ENCODE data around the gene HBM.
"Not testable (repeated sequence)": the region's sequence is repeated elsewhere in the genome, so short reads cannot be mapped to it uniquely, and the experiment has no call there.

HBM gene

DNA sequence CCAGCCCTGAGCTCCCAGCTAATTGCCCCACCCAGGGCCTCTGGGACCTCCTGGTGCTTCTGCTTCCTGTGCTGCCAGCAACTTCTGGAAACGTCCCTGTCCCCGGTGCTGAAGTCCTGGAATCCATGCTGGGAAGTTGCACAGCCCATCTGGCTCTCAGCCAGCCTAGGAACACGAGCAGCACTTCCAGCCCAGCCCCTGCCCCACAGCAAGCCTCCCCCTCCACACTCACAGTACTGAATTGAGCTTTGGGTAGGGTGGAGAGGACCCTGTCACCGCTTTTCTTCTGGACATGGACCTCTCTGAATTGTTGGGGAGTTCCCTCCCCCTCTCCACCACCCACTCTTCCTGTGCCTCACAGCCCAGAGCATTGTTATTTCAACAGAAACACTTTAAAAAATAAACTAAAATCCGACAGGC lies 4.3 kb downstream of the HBM start:
- not testable (repeated sequence) for DNase-seq

DNA sequence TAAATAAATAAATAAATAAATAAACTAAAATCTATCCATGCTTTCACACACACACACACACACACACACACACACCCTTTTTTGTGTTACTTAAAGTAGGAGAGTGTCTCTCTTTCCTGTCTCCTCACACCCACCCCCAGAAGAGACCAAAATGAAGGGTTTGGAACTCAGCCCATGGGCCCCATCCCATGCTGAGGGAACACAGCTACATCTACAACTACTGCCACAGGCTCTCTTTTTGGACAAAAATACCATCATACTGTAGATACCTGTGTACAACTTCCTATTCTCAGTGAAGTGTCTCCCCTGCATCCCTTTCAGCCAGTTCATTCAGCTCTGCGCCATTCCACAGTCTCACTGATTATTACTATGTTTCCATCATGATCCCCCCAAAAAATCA lies 5.0 kb downstream of the HBM start:
- no peak for DNase-seq

DNA sequence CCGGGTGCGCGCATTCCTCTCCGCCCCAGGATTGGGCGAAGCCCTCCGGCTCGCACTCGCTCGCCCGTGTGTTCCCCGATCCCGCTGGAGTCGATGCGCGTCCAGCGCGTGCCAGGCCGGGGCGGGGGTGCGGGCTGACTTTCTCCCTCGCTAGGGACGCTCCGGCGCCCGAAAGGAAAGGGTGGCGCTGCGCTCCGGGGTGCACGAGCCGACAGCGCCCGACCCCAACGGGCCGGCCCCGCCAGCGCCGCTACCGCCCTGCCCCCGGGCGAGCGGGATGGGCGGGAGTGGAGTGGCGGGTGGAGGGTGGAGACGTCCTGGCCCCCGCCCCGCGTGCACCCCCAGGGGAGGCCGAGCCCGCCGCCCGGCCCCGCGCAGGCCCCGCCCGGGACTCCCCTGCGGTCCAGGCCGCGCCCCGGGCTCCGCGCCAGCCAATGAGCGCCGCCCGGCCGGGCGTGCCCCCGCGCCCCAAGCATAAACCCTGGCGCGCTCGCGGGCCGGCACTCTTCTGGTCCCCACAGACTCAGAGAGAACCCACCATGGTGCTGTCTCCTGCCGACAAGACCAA lies 6.7 kb downstream of the HBM start, which contains the start of gene HBA2:
Gene HBA2, plus strand, starts transcription at position 503 of the 568 bp plus-strand sequence. Its CDS starts 37 bp downstream, at position 540.
- not testable (repeated sequence) for DNase-seq

DNA sequence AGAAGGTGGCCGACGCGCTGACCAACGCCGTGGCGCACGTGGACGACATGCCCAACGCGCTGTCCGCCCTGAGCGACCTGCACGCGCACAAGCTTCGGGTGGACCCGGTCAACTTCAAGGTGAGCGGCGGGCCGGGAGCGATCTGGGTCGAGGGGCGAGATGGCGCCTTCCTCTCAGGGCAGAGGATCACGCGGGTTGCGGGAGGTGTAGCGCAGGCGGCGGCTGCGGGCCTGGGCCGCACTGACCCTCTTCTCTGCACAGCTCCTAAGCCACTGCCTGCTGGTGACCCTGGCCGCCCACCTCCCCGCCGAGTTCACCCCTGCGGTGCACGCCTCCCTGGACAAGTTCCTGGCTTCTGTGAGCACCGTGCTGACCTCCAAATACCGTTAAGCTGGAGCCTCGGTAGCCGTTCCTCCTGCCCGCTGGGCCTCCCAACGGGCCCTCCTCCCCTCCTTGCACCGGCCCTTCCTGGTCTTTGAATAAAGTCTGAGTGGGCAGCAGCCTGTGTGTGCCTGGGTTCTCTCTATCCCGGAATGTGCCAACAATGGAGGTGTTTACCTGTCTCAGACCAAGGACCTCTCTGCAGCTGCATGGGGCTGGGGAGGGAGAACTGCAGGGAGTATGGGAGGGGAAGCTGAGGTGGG lies 7.6 kb downstream of the HBM start:
- DNase-seq = not testable (repeated sequence)

DNA sequence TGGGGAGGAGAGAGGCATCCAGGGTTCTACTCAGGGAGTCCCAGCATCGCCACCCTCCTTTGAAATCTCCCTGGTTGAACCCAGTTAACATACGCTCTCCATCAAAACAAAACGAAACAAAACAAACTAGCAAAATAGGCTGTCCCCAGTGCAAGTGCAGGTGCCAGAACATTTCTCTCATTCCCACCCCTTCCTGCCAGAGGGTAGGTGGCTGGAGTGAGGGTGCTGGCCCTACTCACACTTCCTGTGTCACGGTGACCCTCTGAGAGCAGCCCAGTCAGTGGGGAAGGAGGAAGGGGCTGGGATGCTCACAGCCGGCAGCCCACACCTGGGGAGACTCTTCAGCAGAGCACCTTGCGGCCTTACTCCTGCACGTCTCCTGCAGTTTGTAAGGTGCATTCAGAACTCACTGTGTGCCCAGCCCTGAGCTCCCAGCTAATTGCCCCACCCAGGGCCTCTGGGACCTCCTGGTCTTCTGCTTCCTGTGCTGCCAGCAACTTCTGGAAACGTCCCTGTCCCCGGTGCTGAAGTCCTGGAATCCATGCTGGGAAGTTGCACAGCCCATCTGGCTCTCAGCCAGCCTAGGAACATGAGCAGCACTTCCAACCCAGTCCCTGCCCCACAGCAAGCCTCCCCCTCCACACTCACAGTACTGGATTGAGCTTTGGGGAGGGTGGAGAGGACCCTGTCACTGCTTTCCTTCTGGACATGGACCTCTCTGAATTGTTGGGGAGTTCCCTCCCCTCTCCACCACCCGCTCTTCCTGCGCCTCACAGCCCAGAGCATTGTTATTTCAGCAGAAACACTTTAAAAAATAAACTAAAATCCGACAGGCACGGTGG lies 8.4 kb downstream of the HBM start:
- DNase-seq = not testable (repeated sequence)

DNA sequence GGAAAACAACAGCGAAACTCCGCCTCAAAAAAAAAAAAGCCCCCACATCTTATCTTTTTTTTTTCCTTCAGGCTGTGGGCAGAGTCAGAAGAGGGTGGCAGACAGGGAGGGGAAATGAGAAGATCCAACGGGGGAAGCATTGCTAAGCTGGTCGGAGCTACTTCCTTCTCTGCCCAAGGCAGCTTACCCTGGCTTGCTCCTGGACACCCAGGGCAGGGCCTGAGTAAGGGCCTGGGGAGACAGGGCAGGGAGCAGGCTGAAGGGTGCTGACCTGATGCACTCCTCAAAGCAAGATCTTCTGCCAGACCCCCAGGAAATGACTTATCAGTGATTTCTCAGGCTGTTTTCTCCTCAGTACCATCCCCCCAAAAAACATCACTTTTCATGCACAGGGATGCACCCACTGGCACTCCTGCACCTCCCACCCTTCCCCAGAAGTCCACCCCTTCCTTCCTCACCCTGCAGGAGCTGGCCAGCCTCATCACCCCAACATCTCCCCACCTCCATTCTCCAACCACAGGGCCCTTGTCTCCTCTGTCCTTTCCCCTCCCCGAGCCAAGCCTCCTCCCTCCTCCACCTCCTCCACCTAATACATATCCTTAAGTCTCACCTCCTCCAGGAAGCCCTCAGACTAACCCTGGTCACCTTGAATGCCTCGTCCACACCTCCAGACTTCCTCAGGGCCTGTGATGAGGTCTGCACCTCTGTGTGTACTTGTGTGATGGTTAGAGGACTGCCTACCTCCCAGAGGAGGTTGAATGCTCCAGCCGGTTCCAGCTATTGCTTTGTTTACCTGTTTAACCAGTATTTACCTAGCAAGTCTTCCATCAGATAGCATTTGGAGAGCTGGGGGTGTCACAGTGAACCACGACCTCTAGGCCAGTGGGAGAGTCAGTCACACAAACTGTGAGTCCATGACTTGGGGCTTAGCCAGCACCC lies 9.5 kb downstream of the HBM start:
- DNase-seq = no peak

DNA sequence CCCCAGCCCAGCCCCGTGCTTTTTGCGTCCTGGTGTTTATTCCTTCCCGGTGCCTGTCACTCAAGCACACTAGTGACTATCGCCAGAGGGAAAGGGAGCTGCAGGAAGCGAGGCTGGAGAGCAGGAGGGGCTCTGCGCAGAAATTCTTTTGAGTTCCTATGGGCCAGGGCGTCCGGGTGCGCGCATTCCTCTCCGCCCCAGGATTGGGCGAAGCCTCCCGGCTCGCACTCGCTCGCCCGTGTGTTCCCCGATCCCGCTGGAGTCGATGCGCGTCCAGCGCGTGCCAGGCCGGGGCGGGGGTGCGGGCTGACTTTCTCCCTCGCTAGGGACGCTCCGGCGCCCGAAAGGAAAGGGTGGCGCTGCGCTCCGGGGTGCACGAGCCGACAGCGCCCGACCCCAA lies 10.2 kb downstream of the HBM start:
- DNase-seq = not testable (repeated sequence)

DNA sequence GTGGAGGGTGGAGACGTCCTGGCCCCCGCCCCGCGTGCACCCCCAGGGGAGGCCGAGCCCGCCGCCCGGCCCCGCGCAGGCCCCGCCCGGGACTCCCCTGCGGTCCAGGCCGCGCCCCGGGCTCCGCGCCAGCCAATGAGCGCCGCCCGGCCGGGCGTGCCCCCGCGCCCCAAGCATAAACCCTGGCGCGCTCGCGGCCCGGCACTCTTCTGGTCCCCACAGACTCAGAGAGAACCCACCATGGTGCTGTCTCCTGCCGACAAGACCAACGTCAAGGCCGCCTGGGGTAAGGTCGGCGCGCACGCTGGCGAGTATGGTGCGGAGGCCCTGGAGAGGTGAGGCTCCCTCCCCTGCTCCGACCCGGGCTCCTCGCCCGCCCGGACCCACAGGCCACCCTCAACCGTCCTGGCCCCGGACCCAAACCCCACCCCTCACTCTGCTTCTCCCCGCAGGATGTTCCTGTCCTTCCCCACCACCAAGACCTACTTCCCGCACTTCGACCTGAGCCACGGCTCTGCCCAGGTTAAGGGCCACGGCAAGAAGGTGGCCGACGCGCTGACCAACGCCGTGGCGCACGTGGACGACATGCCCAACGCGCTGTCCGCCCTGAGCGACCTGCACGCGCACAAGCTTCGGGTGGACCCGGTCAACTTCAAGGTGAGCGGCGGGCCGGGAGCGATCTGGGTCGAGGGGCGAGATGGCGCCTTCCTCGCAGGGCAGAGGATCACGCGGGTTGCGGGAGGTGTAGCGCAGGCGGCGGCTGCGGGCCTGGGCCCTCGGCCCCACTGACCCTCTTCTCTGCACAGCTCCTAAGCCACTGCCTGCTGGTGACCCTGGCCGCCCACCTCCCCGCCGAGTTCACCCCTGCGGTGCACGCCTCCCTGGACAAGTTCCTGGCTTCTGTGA lies 11.0 kb downstream of the HBM start, which contains the start of gene HBA1:
Gene HBA1, plus strand, starts transcription at position 204 of the 906 bp plus-strand sequence. Its CDS starts 37 bp downstream, at position 241.
- DNase-seq = not testable (repeated sequence)

DNA sequence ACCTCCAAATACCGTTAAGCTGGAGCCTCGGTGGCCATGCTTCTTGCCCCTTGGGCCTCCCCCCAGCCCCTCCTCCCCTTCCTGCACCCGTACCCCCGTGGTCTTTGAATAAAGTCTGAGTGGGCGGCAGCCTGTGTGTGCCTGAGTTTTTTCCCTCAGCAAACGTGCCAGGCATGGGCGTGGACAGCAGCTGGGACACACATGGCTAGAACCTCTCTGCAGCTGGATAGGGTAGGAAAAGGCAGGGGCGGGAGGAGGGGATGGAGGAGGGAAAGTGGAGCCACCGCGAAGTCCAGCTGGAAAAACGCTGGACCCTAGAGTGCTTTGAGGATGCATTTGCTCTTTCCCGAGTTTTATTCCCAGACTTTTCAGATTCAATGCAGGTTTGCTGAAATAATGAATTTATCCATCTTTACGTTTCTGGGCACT lies 11.6 kb downstream of the HBM start:
- DNase-seq = no peak

DNA sequence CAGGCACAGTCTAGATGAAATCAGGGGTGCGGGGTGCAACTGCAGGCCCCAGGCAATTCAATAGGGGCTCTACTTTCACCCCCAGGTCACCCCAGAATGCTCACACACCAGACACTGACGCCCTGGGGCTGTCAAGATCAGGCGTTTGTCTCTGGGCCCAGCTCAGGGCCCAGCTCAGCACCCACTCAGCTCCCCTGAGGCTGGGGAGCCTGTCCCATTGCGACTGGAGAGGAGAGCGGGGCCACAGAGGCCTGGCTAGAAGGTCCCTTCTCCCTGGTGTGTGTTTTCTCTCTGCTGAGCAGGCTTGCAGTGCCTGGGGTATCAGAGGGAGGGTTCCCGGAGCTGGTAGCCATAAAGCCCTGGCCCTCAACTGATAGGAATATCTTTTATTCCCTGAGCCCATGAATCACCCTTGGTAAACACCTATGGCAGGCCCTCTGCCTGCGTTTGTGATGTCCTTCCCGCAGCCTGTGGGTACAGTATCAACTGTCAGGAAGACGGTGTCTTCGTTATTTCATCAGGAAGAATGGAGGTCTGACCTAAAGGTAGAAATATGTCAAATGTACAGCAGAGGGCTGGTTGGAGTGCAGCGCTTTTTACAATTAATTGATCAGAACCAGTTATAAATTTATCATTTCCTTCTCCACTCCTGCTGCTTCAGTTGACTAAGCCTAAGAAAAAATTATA lies 12.3 kb downstream of the HBM start:
- DNase-seq = no peak

DNA sequence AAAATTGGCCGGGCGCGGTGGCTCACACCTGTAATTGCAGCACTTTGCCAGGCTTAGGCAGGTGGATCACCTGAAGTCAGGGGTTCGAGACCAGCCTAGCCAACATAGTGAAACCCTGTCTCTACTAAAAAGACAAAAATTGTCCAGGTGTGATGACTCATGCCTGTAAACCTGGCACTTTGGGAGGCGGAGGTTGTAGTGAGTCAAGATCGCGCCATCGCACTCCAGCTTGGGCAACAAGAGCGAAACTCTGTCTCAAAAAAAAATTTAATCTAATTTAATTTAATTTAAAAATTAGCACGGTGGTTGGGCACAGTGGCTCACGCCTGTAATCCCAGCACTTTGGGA lies 12.9 kb downstream of the HBM start:
- no peak for DNase-seq

DNA sequence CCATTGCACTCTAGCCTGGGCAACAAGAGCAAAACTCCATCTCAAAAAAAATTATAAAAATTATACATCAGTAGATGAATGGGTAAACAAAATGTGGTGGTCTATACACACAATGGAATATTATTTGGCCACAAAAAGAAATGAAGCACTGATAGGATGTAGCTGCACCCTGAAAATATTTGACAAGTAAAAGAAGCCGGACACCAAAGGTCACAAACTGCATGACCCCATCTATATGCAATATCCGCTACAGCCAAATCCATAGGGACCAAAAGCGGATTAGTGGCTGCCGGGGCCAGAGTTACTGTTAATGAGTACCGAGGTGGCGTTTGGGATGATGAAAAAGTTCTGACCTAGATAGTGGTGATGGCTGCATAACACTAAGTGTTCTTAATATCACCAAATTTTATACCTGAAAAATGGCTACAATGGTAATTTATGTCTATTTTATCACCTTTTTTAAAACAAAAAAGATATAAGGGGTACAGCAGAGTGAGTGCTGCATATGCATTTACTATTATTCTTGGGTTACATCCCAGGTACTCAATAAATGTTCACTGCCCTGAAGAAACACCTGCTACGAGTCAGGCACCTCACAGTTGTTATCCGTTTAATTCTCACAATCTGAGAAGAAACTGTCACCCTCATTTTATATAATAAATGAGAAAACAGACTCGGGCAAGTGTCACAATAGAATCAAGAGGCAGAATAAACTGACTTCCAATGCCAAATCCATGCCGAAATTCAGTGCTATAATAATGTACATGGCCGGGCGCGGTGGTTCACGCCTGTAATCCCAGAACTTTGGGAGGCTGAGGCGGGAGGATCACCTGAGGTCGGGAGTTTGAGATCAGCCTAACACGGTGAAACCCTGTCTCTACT lies 13.7 kb downstream of the HBM start:
- no peak for DNase-seq

DNA sequence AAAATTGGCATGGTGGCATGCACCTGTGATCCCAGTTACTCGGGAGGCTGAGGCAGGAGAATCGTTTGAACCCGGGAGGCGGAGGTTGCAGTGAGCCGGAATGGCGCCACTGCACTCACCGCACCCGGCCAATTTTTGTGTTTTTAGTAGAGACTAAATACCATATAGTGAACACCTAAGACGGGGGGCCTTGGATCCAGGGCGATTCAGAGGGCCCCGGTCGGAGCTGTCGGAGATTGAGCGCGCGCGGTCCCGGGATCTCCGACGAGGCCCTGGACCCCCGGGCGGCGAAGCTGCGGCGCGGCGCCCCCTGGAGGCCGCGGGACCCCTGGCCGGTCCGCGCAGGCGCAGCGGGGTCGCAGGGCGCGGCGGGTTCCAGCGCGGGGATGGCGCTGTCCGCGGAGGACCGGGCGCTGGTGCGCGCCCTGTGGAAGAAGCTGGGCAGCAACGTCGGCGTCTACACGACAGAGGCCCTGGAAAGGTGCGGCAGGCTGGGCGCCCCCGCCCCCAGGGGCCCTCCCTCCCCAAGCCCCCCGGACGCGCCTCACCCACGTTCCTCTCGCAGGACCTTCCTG lies 14.4 kb downstream of the HBM start, which contains the start of gene HBQ1:
Gene HBQ1, plus strand, starts transcription at position 359 of the 575 bp plus-strand sequence. Its CDS starts 28 bp downstream, at position 387.
- peak in 2 of 4 experiments; percentile 17 to 35 for DNase-seq

DNA sequence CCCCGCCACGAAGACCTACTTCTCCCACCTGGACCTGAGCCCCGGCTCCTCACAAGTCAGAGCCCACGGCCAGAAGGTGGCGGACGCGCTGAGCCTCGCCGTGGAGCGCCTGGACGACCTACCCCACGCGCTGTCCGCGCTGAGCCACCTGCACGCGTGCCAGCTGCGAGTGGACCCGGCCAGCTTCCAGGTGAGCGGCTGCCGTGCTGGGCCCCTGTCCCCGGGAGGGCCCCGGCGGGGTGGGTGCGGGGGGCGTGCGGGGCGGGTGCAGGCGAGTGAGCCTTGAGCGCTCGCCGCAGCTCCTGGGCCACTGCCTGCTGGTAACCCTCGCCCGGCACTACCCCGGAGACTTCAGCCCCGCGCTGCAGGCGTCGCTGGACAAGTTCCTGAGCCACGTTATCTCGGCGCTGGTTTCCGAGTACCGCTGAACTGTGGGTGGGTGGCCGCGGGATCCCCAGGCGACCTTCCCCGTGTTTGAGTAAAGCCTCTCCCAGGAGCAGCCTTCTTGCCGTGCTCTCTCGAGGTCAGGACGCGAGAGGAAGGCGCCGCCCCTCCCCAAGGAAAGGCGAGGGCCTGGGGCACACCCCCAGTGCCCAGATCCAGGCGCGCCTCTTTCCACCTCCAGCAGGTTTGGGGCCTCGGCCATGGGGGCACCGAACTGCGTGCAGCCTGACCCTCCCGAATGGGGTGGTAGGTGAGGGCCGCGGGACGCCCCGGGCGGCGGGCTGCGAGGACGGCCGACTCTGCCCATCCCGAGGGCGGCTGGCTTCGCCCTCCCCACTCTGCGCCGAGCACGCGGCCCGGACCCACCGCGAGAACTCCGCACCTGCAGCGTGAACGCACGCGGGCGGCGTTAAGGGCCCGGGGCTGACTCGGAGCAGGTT lies 15.1 kb downstream of the HBM start:
- peak in 1 of 4 experiments; percentile 75 for DNase-seq

DNA sequence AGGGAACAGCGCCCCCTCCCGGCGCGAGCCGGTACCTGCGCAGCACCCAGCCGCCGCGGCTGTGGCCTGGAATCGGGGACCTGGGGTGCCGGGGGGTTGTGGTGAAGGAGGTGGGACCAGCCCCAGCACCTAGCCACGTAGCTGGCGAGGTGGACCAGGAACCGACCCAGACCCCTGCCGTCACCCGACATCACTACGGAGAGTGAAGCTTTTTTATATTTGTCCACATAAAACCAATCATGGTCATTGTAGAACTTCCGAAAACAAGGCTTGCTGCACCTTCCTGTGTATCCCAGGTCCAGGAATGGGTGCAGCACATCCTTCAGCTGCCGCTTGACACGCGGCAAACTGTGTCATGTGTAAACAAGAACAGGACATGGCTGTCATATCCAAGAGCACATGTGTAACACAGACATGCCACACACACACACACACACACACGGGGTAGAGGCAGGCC lies 15.8 kb downstream of the HBM start:
- peak in 3 of 4 experiments; percentile 78 to 86 (median 80) for DNase-seq

DNA sequence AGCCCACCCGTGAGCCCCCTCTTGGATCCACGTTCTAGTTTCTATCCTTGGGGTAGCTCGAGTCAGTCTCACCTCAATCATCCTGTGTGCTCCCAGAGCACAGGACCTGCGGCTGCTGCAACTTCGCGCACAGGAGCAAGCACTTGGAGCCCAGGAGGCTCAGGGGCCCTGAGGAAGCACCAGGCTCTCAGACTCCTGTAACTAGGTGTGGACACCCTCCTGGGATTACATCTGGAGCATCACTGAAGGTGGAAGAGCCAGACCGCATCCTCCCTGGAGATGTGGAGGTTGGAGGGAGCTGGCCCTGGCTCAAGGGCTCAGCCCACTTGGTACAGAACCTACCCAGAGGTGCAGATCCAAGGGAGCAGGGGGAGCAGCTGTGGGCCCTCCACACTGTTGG lies 17.2 kb downstream of the HBM start:
- DNase-seq = no peak

DNA sequence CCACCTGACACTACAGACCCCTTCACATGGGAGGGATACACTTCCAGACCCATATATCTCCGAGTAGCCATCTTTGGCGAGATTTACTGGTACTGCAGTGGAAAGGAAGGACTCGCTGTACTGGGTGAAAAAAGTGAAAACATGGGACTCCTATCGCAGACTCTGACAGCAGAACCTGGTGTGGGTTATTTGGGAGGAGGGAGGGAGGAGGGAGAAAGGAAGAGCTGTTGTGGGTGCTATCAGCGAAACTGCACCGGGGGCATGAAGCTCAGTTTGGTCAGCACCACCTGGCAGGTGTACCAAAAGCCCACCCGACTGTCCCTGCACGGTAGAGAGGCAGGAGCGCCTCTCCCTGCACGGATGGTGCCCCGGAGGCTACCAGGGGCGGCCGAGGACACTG lies 19.4 kb downstream of the HBM start:
- no peak for DNase-seq

DNA sequence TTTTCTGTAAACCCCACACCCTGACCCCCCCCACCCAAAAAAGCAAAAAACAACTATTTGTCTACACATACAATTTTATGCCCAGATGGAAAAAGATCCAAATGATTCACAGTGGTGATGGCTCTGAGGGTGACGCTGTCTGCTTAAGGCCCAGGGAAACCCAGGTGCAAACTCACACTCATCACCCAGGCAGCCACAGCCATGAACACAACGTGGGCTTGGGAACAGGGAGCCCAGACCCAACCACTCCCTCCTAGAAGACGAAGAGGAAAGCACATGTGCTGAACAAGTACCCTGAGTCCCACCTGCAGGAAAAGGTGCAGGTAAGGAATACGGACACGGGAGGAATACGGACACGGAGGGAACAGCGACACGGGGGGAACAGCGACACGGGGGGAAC lies 19.9 kb downstream of the HBM start:
- DNase-seq = no peak
